GM21367 (cell line): Measurements from ENCODE around the gene PLEKHH3.
"Not testable (repeated sequence)": the region's sequence is repeated elsewhere in the genome, so short reads cannot be mapped to it uniquely, and the experiment has no call there.

Experiments used
- ATAC-seq: cut with Tn5 transposase; IDR thresholded peaks from one replicate; pipeline ENCODE4 v1.9.1; 2021; ENCODE audit not compliant: unreplicated experiment

PLEKHH3 gene

DNA sequence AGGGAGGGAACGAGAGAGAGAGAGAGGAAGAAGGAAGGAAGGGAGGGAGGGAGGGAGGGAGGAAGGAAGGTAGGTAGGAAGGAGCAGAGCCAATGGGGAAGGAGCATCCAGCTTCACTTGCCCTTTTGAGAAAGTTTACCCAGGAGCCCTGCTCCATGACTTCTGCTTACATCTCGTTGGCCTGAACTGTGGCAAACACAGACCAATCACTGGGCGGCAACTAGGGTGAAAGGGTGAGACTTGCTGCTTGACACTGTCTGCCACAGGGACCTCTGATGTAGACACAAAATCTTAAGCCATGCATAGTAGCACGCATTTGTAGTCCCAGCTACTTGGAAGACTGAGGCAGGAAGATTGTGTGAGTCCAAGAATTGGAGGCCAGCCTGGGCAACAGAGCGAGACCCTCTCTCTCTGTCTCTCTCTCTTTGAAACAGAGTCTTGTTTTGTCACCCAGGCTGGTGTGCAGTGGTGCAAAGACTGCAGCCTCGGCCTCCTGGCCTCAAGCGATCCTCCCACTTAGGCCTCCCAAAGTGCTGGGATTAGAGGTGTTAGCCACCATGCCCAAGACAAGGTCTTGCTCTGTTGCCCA is 37.2 kb downstream of the PLEKHH3 start:
- no peak for ATAC-seq

DNA sequence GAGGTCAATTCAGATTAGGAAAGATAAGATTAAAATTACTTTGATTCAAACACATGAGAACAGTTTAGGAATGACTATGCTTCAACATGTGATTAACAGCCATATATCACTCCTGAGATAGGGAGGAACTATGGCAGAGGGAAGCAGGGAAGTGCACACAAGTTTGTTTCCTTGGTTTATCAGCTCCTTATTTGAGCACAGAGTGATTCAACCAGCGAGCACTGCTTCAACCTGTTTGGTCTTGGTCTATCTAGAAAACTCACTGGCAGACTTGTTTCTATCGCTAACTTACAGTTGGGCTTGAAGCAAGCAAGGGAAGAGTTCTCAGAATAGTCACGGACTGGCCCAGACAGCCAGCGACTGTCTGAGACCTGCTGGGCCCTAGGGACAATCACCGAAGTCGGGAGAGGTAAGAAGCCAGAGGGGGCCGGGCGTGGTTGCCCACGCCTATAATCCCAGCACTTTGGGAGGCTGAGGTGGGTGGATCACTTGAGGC is 43.8 kb downstream of the PLEKHH3 start:
- no peak for ATAC-seq

DNA sequence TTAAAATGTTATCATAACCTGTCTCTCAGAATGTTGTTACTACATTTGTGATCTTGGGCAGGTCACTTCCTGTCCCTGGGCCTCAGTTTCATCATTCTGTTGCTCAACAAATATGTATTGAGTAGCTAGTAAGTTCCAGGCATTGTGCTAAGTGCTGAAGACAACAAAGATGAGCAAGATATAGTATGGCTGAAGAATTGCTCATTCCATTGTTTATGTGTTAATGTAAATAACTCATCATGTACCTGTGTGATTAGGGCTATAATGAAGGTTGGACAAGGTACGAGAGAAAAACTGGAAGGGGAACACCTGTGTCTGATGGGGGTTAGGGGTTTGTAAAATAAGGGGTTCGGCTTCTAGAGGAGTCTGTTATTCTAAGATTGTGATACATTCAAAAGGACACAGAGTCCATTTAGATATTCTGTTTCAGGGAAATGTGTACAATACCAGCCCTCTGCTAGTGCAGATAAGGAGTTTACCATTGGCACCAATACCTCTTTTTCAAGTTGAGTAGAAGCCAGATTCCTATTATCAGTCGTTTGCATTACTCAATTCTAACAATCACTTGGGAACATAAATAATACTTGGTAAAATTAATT is 47.3 kb downstream of the PLEKHH3 start:
- ATAC-seq = no peak

DNA sequence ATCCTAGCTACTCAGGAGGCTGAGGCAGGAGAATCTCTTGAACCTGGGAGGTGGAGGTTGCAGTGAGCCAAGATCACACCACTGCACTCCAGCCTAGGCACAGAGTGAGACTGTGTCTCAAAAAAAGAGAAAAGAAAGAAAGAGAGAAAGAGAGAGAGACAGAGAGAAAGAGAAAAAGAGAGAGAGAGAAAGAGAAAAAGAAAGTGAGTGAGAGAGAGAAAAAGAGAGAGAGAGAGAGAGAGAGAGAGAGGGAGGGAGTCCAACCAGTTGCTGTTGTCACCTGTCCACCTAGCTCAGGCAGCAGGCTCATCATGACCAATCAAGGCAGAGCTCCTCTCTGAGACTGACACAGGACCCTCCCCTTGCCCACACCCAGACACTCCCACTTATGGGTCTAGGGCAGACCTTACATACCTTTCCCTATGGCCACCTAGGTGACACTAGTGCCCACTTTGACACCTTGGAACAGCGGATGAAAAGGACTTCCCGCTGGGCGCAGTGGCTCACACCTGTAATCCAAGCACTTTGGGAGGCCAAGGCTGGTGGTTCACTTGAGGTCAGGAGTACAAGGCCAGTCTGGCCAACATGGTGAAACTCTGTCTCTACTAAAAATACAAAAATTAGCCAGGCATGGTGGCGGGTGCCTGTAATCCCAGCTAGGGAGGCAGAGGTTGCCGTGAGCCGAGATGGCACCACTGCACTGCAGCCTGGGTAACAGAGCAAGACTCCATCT is 49.6 kb downstream of the PLEKHH3 start:
- not testable (repeated sequence) for ATAC-seq

DNA sequence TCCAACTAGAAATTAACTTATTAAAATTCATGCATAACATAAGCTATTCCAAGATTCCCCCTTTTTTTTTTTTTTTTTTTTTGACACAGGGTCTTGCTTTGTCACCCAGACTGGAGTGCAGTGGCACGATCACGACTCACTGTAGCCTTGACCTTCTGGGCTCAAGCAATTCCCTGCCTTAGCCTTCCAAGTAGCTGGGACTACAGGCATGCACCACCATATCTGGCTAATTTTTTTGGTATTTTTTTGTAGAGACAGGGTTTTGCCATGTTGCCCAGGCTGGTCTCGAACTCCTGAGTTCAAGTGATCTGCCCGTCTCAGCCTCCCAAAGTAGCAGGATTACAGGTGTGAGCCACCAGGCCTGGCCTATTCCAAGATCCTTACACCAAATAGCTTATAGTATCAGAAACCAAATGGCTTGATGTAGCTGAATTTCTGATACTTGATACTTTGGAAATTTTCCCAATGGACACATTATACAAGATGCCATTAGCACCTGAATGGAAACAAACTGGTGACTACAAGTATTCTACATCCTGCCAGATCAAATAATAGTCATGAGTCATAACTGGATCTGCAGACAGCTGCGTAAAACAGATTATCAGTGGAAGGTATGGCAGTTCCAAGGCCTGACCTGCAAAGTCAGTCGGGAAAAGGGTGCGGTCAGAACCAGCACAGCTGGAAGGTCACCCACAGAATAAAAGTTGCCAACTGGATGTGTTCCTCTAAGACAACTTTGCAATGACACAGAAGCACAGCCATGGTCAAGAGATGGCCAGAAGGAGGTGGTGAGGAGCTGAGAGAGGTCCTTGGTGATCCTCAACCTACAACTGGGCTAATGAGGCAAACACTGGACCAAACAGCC is 52.8 kb downstream of the PLEKHH3 start:
- ATAC-seq = no peak

DNA sequence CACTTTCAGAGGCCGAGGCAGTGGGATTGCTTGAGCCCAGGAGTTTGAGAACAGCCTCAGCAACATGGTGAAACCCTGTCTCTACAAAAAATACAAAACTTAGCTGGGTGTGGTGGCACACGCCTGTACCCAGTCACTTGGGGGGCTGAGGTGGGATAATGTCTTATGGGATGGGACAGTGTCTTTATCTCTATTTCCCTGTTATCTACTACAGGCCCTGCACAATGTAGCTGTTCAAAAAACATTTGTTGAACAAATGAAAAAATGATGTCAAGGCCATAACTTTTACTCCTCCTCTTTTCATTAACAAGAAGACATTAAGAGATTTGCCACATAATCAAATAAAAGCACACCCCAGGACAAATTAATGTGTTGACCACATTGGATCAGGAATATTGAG is 53.5 kb downstream of the PLEKHH3 start:
- no peak for ATAC-seq

DNA sequence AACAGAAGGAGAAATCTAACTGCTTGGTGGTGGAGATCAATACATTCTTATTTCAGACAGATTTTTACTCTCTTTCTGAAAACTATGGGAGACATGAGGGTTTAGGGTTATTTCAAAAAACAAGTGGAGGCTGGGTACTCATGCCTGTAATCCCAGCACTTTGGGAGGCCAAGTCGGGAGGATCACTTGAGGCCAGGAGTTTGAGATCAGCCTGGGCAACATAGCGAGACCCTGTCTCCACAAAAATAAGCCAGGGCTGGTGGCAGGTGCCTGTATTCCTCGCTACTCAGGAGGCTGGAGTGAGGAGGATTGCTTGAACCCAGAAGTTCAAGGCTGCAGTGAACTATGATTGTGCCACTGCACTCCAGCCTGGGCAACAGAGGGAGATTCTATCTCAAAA is 54.8 kb downstream of the PLEKHH3 start:
- ATAC-seq = not testable (repeated sequence)

DNA sequence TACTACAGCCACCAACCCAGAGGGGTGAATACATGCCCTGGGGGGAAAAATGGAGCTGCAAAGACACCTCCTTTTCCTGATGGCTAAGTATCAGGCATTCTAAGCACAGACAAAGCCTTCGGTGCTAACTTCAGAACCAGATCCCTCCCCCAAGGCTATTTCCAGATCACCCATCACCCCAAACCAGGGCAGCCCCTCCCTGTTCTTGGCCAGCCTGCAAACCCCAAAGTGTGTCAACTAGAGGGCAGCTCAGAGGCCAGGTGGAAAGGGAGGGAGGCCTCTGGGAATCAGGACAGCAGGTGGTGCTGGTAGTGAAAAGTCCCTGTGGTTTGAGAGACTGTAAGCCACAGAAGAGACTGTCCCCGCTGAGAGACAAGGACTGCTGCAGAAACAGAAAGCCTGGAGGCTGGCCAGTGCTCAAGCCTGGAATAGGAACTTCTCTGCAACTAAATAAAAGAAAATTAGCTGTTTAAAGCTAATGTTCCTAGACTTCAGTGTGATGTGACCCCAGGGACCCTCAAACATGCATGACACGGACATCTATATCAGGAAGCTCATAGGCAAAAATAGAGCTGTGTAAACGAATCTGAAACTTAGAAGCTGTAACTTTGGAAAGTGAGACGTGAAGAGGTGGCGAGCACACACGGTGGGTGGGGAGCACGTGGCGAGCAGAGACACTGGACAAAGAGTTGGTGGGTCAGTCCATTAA is 58.2 kb downstream of the PLEKHH3 start:
- ATAC-seq = peak; percentile 62

DNA sequence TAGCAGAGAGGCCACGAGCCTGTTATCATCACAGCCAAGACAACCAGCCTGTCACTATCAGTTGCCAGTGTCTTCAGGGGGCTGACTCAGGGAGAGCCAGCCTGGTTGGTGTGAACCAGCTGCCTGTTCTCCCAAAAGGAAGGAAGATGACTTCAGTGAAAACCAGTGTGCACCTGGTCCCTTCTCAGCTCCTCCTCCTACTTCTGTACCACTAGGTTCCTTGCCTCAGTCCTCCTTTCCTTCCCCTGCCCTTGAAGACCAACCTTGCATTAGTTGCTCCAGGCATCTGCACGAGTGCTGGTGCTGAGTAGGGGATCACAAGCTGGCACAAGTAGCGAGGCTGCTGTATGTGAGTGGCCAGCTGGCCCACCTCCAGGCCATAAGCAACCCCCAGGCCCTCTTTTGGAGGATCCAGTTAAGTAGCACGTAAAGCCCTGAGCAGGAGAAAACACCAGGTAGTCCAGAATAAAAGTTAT is 58.8 kb downstream of the PLEKHH3 start:
- ATAC-seq = no peak
